GM23248 (cell line): ENCODE measurements around the gene MOB3B. TPM values are rescaled to one million over a fixed set of nuclear protein-coding genes. Genes with fewer than 3 reads are reported as not detected.

Experiments used
- DNase-seq: peaks from one replicate; pipeline ENCODE4 v3.0.0-alpha.2; 2015
- H2AFZ ChIP-seq: fragments of 200-600 bp; sonication (generic); 2 replicates; pipeline ENCODE4 v1.6.1; 2016; ENCODE audit warnings: antibody characterized with exemption
- H3F3A ChIP-seq: fragments of 200-600 bp; sonication (generic); 2 replicates; pipeline ENCODE4 v1.6.1; 2016; ENCODE audit warnings: mild to moderate bottlenecking, antibody characterized with exemption, mixed run types; ENCODE audit not compliant: insufficient read depth
- H3K27ac ChIP-seq: fragments of 200-600 bp; sonication (generic); 2 replicates; pipeline ENCODE4 v1.5.1; 2016; ENCODE audit warnings: mild to moderate bottlenecking
- H3K27me3 ChIP-seq: fragments of 200-600 bp; sonication (generic); replicated peaks from 2 replicates; pipeline ENCODE4 v1.6.1; 2016; ENCODE audit warnings: mild to moderate bottlenecking; ENCODE audit not compliant: insufficient read depth
- H3K36me3 ChIP-seq: fragments of 200-600 bp; sonication (generic); 2 replicates; pipeline ENCODE4 v1.6.1; 2016; ENCODE audit warnings: low read depth, mild to moderate bottlenecking
- H3K4me1 ChIP-seq: fragments of 200-600 bp; sonication (generic); 2 replicates; pipeline ENCODE4 v1.6.1; 2016; ENCODE audit warnings: mild to moderate bottlenecking; ENCODE audit not compliant: insufficient read depth
- H3K4me2 ChIP-seq: fragments of 200-600 bp; sonication (generic); one replicate; pipeline ENCODE4 v1.6.1; 2016; ENCODE audit warnings: mild to moderate bottlenecking; ENCODE audit not compliant: unreplicated experiment
- H3K4me3 ChIP-seq: fragments of 200-600 bp; sonication (generic); 2 replicates; pipeline ENCODE4 v1.5.1; 2016; ENCODE audit warnings: mild to moderate bottlenecking
- H3K79me2 ChIP-seq: fragments of 200-600 bp; sonication (generic); 2 replicates; pipeline ENCODE4 v1.6.1; 2016; ENCODE audit warnings: mild to moderate bottlenecking; ENCODE audit not compliant: insufficient read depth
- H3K9ac ChIP-seq: fragments of 200-600 bp; sonication (generic); 2 replicates; pipeline ENCODE4 v1.6.1; 2016; ENCODE audit warnings: mild to moderate bottlenecking
- H3K9me2 ChIP-seq: fragments of 200-600 bp; sonication (generic); 2 replicates; pipeline ENCODE4 v1.6.1; 2016; ENCODE audit warnings: mixed run types, mild to moderate bottlenecking, moderate library complexity; ENCODE audit not compliant: insufficient read depth
- H3K9me3 ChIP-seq: fragments of 200-600 bp; sonication (generic); one replicate; pipeline ENCODE4 v1.6.1; 2017; ENCODE audit warnings: low read depth
- H4K20me1 ChIP-seq: fragments of 200-600 bp; sonication (generic); 2 replicates; pipeline ENCODE4 v1.6.0; 2016; ENCODE audit not compliant: insufficient read depth
- EZH2 ChIP-seq: fragments of 200-600 bp; sonication (generic); IDR thresholded peaks from 2 replicates; pipeline ENCODE4 v1.6.1; 2018; ENCODE audit warnings: antibody characterized with exemption, mild to moderate bottlenecking; ENCODE audit not compliant: insufficient read depth, poor library complexity, severe bottlenecking
- EZH2phosphoT487 ChIP-seq: fragments of 200-600 bp; sonication (generic); IDR thresholded peaks from 2 replicates; pipeline ENCODE4 v1.6.1; 2018; ENCODE audit warnings: antibody characterized with exemption, moderate library complexity, mild to moderate bottlenecking, low read depth; ENCODE audit not compliant: insufficient read depth
- WGBS, 2 experiments: methylation state at CpG; one replicate each; pipeline ENCODE4 v1.1.6; 2015 to 2017; ENCODE audit warnings: low lambda C conversion rate in 2 of 2, low coverage in 1 of 2; ENCODE audit errors: missing lambda C conversion rate in 2 of 2; 5-methylcytosine and 5-hydroxymethylcytosine counted together
- in situ Hi-C: fragments of 300-500 bp; cut with MboI; formaldehyde crosslinking; loops from 2 replicates; pipeline ENCODE4 v1.15.0; 2020
- polyA plus RNA-seq: library from polyadenylated mRNA; unstranded; fragments of >200 nt; fragmentation: Nextera tagmentation; extraction: Ambion mirVana; gene quantifications from 2 replicates; pipeline ENCODE4 v1.2.1, GENCODE V29; 2016
- total RNA-seq: library from RNA; depleted of rRNA; stranded (reverse); fragments of >200 nt; shearing (Covaris generic); gene quantifications from 2 replicates; pipeline ENCODE4 v1.2.3, GENCODE V29; 2014

Gene MOB3B
- total and polyA plus RNA-seq, 2 experiments from 2014 or later, result 0.06 TPM; not detected in 1

DNA sequence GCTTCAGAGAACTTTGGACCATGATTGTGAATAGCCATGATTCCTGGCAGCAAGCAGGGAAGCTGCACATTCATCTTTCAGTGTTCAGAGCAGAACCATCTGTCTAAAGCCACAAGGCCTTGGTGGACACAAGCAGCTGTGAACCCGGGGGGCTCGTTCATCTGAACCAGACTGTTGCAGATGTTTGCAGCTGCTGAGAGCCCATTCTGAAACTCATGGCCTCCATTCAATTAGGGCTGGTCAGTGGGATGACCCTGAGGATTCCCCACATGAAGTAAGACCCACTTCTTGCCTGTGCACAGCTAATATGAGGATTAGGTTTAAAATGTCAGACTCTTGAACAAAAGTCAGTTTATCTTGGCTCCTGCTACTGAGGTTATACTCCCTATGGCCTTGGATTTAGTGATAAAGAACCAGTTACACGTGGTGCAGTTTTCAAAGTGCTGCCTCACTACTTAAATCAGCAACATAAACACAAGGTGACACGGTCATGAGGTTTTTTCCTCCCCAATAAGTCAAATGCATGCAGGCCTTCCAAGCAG, 115.3 kb downstream of the MOB3B start:
- Histone ChIP-seq H3F3A (no peaks in the 10 kb centered on the region), H2AFZ (no peak overlapping the region), H3K9me3 (no peaks in the 10 kb centered on the region), H3K27me3 (no peaks in the 10 kb centered on the region), H3K9me2 (no peaks in the 10 kb centered on the region), H3K4me1 (no peaks in the 10 kb centered on the region), H3K36me3 (no peaks in the 10 kb centered on the region), H3K4me3 (no peak overlapping the region), H3K9ac (no peak overlapping the region), H3K79me2 (no peaks in the 10 kb centered on the region), H3K4me2 (no peak overlapping the region), H4K20me1 (no peaks in the 10 kb centered on the region), H3K27ac (no peak overlapping the region)
- TF ChIP-seq EZH2phosphoT487, result no peak
- TF ChIP-seq EZH2, result no peak
- in situ Hi-C loops, result no loop called here
- WGBS, 2 experiments, result 31 to 38% methylated on average over 4 of the region's 4 CpGs
- DNase-seq, result no peak

DNA sequence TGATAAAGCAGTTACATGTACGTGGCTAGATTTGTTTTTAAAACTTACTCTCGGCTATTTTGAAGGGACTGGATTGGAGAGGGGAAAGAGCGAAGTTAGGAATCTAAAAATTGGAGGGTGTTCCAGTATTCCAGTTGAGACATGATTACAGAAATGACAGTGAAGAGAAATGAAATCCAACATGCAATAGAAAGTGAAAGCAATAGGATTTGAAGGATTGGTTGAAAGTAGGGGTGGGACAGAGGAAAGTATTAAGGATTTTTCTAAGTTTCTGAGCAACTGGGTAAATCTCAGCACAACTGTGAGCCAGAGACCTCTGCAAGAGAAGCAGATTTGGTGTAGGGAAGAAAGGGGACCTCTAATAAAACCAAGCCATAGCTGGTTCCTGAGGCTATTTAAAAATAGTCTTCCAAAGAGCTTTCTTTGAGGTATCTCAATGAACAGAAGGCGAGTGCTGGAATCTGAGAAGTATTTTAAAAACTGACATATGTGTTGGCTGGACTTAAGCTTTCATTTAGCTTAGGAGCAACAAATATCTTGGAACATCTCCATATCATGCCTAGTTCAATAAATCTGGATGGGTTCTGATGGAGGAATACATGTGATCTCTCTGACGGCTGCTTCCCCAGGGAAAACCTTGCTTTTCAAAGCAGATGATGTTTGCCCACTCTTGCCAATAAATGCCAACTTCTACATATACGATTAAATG, 115.9 kb downstream of the MOB3B start:
- no peaks in the 10 kb centered on the region for H3K79me2 ChIP-seq
- H3K27ac ChIP-seq, result no peak overlapping the region
- H3K4me1 ChIP-seq, result no peaks in the 10 kb centered on the region
- H3F3A ChIP-seq, result no peaks in the 10 kb centered on the region
- peak overlapping the region; percentile 44; the same call in 1 of the 2 replicates for H3K4me3 ChIP-seq
- TF ChIP-seq EZH2phosphoT487 (no peak), EZH2 (no peak)
- H4K20me1 ChIP-seq, result no peaks in the 10 kb centered on the region
- in situ Hi-C loops, result no loop called here
- peak overlapping the region; percentile 68 for H2AFZ ChIP-seq
- H3K27me3 ChIP-seq, result no peaks in the 10 kb centered on the region
- DNase-seq, result no peak
- 5 to 9% methylated on average over 6 of the region's 6 CpGs for WGBS, 2 experiments
- H3K9ac ChIP-seq, result no peak overlapping the region
- no peaks in the 10 kb centered on the region for H3K36me3 ChIP-seq
- peak overlapping the region; percentile 47 for H3K4me2 ChIP-seq
- H3K9me2 ChIP-seq, result no peaks in the 10 kb centered on the region
- no peaks in the 10 kb centered on the region for H3K9me3 ChIP-seq

DNA sequence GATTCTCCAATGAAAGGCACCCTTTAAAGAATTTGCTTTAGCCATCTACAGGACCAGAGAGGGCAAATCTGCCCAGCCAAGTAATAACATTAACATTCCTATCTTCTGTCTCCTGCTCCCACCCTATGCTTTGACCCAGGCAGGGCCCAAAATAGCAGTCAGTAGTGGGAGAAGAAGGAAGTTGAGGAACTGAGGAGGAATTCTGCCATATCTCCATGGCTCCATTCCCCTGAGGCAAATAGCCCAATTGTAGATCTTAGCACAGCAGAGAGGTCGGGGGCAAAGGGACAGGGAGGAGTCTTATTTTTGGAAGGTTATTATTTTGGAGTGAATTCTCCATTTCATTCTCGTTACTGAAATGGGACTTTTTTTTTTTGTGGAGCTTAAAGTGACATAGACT, 116.7 kb downstream of the MOB3B start:
- no peaks in the 10 kb centered on the region for H3K79me2 ChIP-seq
- in situ Hi-C loops, result no loop called here
- peak overlapping the region; percentile 44; the same call in 1 of the 2 replicates for H3K4me3 ChIP-seq
- no peaks in the 10 kb centered on the region for H4K20me1 ChIP-seq
- WGBS, 2 experiments, result 0 to 4% methylated on average over 2 of the region's 2 CpGs
- peak overlapping the region; percentile 47 for H3K4me2 ChIP-seq
- H3F3A ChIP-seq, result no peaks in the 10 kb centered on the region
- TF ChIP-seq EZH2phosphoT487 (no peak), EZH2 (no peak)
- no peaks in the 10 kb centered on the region; the same call in 1 of the 2 replicates for H3K4me1 ChIP-seq
- no peaks in the 10 kb centered on the region for H3K36me3 ChIP-seq
- H3K9ac ChIP-seq, result no peak overlapping the region
- no peak overlapping the region for H3K27ac ChIP-seq
- no peaks in the 10 kb centered on the region for H3K9me3 ChIP-seq
- peak overlapping the region; percentile 68 for H2AFZ ChIP-seq
- no peaks in the 10 kb centered on the region for H3K27me3 ChIP-seq
- DNase-seq, result no peak
- H3K9me2 ChIP-seq, result no peaks in the 10 kb centered on the region

DNA sequence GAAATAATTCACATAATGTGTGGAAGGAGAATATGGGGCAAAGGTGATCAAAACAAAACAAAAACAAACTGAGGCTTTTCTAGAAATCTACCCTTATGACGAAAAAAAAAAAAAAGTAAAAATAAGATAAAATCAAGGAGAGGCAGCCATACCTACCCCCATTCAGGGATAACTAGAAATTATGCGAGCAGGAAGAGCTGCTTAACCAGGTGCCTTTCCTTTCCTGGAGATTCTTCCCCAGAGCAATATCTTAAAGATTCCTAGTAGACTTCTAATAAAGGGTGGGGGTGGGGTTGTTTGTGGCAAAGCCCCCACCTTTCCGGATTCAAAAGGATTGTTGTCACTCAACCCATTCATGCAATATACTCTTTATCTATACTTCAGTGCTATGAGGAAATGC, 117.5 kb downstream of the MOB3B start:
- Histone ChIP-seq H3K4me2 (no peak overlapping the region), H3K4me1 (no peaks in the 10 kb centered on the region; the same call in 1 of the 2 replicates), H3K27ac (no peak overlapping the region), H3K9ac (no peak overlapping the region), H3K79me2 (no peaks in the 10 kb centered on the region), H4K20me1 (no peaks in the 10 kb centered on the region), H3K36me3 (no peaks in the 10 kb centered on the region), H3K4me3 (no peak overlapping the region), H3K9me2 (no peaks in the 10 kb centered on the region), H3F3A (no peaks in the 10 kb centered on the region), H2AFZ (no peak overlapping the region), H3K27me3 (no peaks in the 10 kb centered on the region), H3K9me3 (no peaks in the 10 kb centered on the region)
- in situ Hi-C loops, result no loop called here
- DNase-seq, result no peak
- TF ChIP-seq EZH2 (no peak), EZH2phosphoT487 (no peak)
- 82 to 83% methylated on average over 3 of the region's 3 CpGs for WGBS, 2 experiments
